Loucy (cell line): ENCODE data around the gene FIBIN.

ENCODE experiments used
- EZH2phosphoT487 ChIP-seq: fragments of 200-600 bp; IDR thresholded peaks from 2 replicates; pipeline ENCODE4 v1.6.1; 2018; ENCODE audit warnings: antibody characterized with exemption, mild to moderate bottlenecking, moderate library complexity, borderline replicate concordance
- TF ChIP-seq, protein P1 (sequence below): fragments of 200-600 bp; sonication (generic); conservative IDR thresholded peaks from 2 replicates; pipeline ENCODE4 v1.5.1; 2014; ENCODE audit warnings: mild to moderate bottlenecking, antibody characterized with exemption, low read length

DNA sequence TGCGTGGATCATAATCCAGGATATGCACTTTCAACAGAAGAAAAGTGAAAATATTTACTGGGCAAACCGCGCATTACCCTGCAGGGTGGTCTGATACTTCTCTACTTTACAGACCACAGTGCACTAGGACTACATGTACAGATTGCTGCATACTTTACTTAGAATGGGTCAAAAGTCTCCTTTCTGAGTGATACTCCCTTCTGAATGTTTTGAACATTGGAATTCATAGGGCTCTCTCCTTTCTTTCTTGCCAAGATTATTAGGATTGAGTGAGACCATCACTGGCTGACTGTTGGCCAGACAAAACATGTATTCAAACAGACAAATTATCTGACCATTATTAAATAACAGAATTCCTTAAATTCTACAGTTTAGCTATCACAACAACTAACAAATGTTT is 6.6 kb upstream of the FIBIN start:
- TF ChIP-seq, protein P1, sequence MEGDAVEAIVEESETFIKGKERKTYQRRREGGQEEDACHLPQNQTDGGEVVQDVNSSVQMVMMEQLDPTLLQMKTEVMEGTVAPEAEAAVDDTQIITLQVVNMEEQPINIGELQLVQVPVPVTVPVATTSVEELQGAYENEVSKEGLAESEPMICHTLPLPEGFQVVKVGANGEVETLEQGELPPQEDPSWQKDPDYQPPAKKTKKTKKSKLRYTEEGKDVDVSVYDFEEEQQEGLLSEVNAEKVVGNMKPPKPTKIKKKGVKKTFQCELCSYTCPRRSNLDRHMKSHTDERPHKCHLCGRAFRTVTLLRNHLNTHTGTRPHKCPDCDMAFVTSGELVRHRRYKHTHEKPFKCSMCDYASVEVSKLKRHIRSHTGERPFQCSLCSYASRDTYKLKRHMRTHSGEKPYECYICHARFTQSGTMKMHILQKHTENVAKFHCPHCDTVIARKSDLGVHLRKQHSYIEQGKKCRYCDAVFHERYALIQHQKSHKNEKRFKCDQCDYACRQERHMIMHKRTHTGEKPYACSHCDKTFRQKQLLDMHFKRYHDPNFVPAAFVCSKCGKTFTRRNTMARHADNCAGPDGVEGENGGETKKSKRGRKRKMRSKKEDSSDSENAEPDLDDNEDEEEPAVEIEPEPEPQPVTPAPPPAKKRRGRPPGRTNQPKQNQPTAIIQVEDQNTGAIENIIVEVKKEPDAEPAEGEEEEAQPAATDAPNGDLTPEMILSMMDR: no peak
- no peak for TF ChIP-seq EZH2phosphoT487
